BJ (cell line): ENCODE data around the gene STYXL1. TPM values are rescaled to one million over a fixed set of nuclear protein-coding genes. Genes with fewer than 3 reads are reported as not detected.
"Not testable (repeated sequence)": the region's sequence is repeated elsewhere in the genome, so short reads cannot be mapped to it uniquely, and the experiment has no call there.

Experiments
- CTCF ChIA-PET: fragments of 350-600 bp; formaldehyde crosslinking; extraction: SDS; loops from one replicate; lab custom pipeline; 2021; ENCODE audit warnings: antibody characterized with exemption, inconsistent platforms; lab: Yijun Ruan, JAX
- POLR2A ChIA-PET: fragments of 300-600 bp; sonication (Branson Sonifier 250); formaldehyde crosslinking; extraction: SDS; loops from one replicate; lab custom pipeline; 2021; ENCODE audit warnings: antibody characterized with exemption; lab: Charles Lee
- DNase-seq: peaks from one replicate; pipeline ENCODE4 v3.0.0-alpha.2; 2011; ENCODE audit warnings: low read depth
- H3K27me3 ChIP-seq: 2 replicates; pipeline ENCODE4 v1.6.0; 2011; ENCODE audit warnings: low read length; ENCODE audit not compliant: control insufficient read depth, insufficient read depth
- H3K36me3 ChIP-seq: 2 replicates; pipeline ENCODE4 v1.5.1; 2011; ENCODE audit warnings: low read length; ENCODE audit not compliant: control insufficient read depth, insufficient read depth
- H3K4me3 ChIP-seq: 2 replicates; pipeline ENCODE4 v1.5.1; 2011; ENCODE audit warnings: low read depth, mild to moderate bottlenecking, control low read depth, low read length
- CTCF ChIP-seq: IDR thresholded peaks from 2 replicates; pipeline ENCODE4 v1.5.1; 2011; ENCODE audit warnings: low read depth, mild to moderate bottlenecking, control low read depth, inconsistent platforms, low read length, moderate library complexity; ENCODE audit not compliant: insufficient read depth
- polyA plus RNA-seq: library from polyadenylated mRNA; depleted of rRNA; stranded (reverse); fragments of >200 nt; gene quantifications from 2 replicates; pipeline ENCODE4 v1.2.3, GENCODE V29; 2011

The STYXL1 gene
- polyA plus RNA-seq, 1 experiment = 64.7 TPM

- no peaks in the 10 kb centered on the region for H3K27me3 ChIP-seq
- POLR2A ChIA-PET = interaction anchor here (0.7 kb wide), 1 partner anchor 19 kb away, joined by 3 read pairs; no protein-coding TSS in a partner anchor
- DNase-seq = no peak
- CTCF ChIA-PET = interaction anchor here (0.8 to 1.6 kb wide), 3 partner anchors 11 to 13 kb away, joined by 3 to 5 read pairs (median 4); no protein-coding TSS in a partner anchor
- TF ChIP-seq CTCF = no peak
- H3K4me3 ChIP-seq = no peak overlapping the region
- H3K36me3 ChIP-seq = peaks cover 3% of the 10 kb centered on the region
These were observed 39.6 kb downstream of the STYXL1 start for GRCh38 chr7:76008156-76008687.

GRCh38 chr7:76005004-76005403 lies 42.8 kb downstream of the STYXL1 start:
- CTCF ChIA-PET = interaction anchor here (0.7 to 1.1 kb wide), 2 partner anchors 138 to 139 kb away, joined by 3 to 4 read pairs; no protein-coding TSS in a partner anchor
- POLR2A ChIA-PET = not testable (repeated sequence)

GRCh38 chr7:76003351-76003750 lies 44.4 kb downstream of the STYXL1 start:
- CTCF ChIA-PET = interaction anchor here (1.8 kb wide), 1 partner anchor 8 kb away, joined by 5 read pairs; no protein-coding TSS in a partner anchor
- POLR2A ChIA-PET = no interaction called here
- no peak overlapping the region for H3K4me3 ChIP-seq
- TF ChIP-seq CTCF = no peak
- peaks cover 9% of the 10 kb centered on the region for H3K36me3 ChIP-seq
- DNase-seq = no peak
- no peaks in the 10 kb centered on the region for H3K27me3 ChIP-seq

More at GRCh38 chr7:76005004-76005403, 42.8 kb downstream of the STYXL1 start:
- not testable (repeated sequence) for H3K27me3 ChIP-seq, DNase-seq, H3K4me3 ChIP-seq, H3K36me3 ChIP-seq

GRCh38 chr7:76002822-76003221 lies 45.0 kb downstream of the STYXL1 start:
- POLR2A ChIA-PET = no interaction called here
- Histone ChIP-seq H3K36me3 (peaks cover 9% of the 10 kb centered on the region), H3K27me3 (no peaks in the 10 kb centered on the region), H3K4me3 (no peak overlapping the region)
- CTCF ChIA-PET = interaction anchor here (1.8 kb wide), 1 partner anchor 8 kb away, joined by 5 read pairs; no protein-coding TSS in a partner anchor
- DNase-seq = no peak
- TF ChIP-seq CTCF = no peak

GRCh38 chr7:76002139-76002538 lies 45.7 kb downstream of the STYXL1 start:
- Histone ChIP-seq H3K4me3 (no peak overlapping the region), H3K36me3 (peaks cover 9% of the 10 kb centered on the region), H3K27me3 (no peaks in the 10 kb centered on the region)
- ChIA-PET POLR2A (no interaction called here), CTCF (interaction anchor here (0.7 kb wide), 1 partner anchor 128 kb away, joined by 3 read pairs; no protein-coding TSS in a partner anchor)
- no peak for TF ChIP-seq CTCF
- DNase-seq = no peak

GRCh38 chr7:76000566-76000965 lies 47.2 kb downstream of the STYXL1 start:
- POLR2A ChIA-PET = no interaction called here
- TF ChIP-seq CTCF = no peak
- no peaks in the 10 kb centered on the region for H3K27me3 ChIP-seq
- CTCF ChIA-PET = interaction anchor here (1.0 kb wide), 1 partner anchor 20 kb away, joined by 4 read pairs; no protein-coding TSS in a partner anchor
- no peak overlapping the region for H3K4me3 ChIP-seq
- no peak for DNase-seq
- peaks cover 16% of the 10 kb centered on the region for H3K36me3 ChIP-seq
